ENCODE measurements around the gene FEV.

The FEV gene

DNA sequence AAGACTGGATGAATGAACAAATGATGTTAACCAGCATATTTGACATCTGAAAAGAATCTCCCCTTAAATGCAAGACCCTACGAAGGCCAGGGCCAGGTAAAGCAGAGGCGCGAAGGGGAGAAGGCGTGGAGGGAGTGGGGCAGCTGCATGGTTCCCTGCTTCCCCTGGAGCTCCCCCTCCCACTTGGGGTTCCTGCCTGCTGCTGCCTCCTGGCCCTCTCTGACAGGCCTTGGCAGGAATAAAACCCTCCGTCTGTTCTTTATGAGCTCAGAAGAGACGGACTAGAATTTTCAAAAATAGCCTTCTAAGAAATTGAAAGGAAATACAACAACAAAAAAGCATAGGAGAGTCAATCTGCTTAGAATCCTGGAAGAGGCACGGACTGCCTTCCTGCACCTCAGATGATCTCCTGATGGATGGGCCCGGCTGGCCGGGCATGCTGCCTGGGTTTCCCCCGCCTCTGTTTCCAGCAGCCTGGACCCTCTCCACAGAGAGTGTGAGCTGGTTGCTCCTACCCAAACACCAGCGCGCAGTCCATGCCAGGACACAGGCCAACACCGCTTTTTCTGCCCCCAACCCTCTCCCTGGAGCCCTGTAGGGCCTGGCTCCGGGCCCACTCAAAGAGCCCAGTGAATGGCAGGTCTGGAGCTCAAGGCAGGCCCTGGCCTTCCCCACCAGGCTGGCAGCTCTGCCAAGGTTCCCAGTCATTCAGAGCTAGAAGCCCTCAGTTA, 32.4 kb upstream of the FEV start:
- no peak for DNase-seq (ENCODE audit: low read depth, low spot score)

- DNase-seq (ENCODE audit: low read depth, low spot score), result no peak
These were observed 31.7 kb upstream of the FEV start for GRCh38 chr2:219016721-219017120.

DNA sequence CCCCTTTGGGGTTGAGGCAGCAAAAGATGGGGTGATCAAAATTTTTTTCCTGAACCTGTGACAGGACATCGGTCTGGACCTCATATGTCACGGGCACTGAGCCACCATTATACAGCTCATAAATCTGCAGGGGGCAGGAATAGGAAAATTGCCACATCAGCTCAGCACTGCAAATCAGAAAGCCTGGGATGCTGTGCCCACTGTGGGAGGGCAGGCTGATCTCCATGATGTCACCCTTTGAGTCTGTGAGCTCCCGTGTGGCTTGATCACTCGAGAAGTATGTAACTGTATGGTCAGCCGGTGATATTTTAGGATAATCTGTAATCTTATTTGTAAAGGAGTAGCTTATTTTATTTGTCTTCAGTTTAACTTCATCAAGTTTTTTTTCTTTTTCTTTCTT, 25.9 kb upstream of the FEV start:
- no peak for DNase-seq (ENCODE audit: low read depth, low spot score)

GRCh38 chr2:219010162-219010756, 25.3 kb upstream of the FEV start:
- peak; percentile 49 for DNase-seq (ENCODE audit: low read depth, low spot score)

DNA sequence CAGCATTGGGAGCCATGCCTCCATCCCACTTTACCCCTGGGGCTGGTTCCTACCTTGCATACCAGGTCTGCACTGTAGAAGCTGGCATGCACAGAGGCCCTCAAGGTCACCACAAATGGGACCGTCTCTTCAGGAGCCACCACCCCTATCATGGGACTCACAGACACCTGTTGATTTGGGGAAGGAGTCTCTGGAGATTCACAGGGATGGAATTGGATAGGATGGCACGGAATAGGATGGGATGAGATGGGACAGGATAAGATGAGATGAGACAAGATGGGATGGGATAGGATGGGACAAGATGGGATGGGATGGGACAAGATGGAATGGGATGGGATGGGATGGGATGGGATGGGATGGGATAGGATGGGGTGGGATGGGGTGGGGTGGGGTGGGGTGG, 24.3 kb upstream of the FEV start:
- no peak for DNase-seq (ENCODE audit: low read depth, low spot score)

- no peak for DNase-seq (ENCODE audit: low read depth, low spot score)
These were observed 19.0 kb upstream of the FEV start for GRCh38 chr2:219003979-219004378.

GRCh38 chr2:219003267-219003634, 18.3 kb upstream of the FEV start:
- no peak for DNase-seq (ENCODE audit: low read depth, low spot score)

GRCh38 chr2:219002395-219003266, 17.6 kb upstream of the FEV start:
- DNase-seq (ENCODE audit: low read depth, low spot score), result peak; percentile 90

DNA sequence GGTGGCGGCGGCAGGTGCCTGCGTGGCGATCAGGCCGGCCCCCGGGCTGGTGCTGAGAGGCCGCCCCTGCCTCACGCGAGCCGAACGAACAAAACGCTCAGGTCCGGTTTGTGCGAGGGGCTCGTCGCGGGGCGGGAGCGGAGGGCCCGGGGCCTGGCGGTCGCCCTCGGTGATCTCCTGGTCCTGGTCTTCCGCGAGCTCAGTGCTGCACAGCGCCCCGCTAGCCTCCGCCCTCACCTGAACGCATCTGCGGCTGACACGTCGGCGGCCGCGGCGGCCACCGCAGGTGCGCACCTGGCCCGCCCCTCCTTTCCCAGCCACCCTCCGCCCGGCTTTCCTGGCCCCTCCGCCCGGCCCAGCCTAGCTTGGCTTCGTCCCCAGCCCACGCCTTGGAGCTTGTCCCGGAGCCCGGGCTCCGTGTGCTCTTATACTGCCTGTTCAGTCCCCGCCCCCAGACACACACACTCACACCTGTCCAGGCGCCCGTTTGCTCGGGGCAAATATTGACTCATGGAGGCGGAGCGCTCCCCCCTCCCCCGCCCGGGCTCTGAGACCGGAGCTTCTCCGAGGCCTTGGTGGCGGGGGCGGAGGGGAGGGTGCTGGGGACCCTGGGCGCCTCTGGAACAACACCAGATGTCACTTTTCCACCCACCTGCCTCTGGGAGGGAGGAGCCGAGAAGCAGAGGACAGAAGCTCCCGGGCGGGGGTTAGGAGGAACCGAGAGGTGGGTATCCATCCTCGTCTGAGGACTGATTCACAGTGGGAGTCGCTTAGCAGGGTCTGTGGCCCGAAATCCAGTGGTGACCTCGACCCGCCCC, 16.8 kb upstream of the FEV start:
- DNase-seq (ENCODE audit: low read depth, low spot score), result peak; percentile 63

DNA sequence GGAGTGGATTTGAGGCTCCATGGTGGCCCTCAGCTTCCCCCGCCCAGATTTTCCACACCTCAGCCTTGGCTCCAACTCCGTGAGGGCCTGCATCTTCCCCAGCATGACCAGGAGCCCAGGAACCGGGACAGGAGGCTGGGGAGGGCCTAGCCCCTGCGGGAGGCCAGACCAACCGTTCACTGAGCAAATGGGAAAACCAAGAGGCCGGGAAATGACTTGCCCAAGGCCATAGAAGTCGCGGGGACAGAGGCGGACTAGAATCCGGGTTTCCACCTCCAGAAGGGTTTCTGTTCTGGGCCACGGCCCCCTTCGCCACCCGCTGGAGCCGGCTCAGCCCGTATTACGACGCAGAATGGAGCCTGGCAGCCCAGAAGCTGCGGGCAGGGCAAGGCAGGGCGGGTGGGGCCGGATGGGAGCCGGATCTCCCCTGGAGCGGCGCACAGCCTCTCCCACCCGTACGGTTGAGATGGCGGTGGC, 16.2 kb upstream of the FEV start:
- no peak for DNase-seq (ENCODE audit: low read depth, low spot score)

GRCh38 chr2:219000569-219000960, 15.6 kb upstream of the FEV start:
- peak; percentile 48 for DNase-seq (ENCODE audit: low read depth, low spot score)

DNA sequence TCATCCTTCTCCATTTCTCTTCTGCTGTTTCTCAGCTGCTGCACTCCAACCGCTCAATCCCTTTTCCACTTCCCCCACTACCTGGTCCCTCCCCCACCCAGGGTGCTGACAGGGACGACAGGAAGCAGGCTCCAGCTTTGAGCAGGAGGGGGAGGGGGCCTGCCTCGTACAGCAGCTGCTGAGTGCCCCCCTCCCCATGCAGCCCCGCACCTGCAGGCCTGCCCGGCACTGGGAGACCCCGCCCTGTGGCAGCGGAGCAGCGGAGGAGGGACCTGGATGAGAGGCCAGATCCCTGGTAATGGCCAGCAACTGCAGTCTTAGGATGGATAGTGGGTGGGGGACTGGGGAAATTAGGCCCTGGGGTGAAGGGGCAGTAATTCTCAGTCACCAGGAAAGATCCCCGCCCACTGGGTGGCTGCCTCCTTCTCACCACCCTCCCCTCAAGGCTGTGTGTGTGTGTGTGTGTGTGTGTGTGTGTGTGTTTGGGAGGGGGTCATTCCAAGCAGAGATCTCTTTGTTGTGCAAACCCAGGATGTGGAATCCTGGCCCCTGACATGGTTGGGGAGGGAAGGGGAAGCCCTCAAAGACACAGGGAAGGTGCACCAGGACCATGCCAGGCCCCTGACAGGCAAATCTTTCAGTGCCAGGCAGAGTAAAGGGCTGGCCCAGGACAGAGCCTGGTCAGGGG, 15.0 kb upstream of the FEV start:
- peak; percentile 87 for DNase-seq (ENCODE audit: low read depth, low spot score)

- DNase-seq (ENCODE audit: low read depth, low spot score), result peak; percentile 58
These were observed 14.3 kb upstream of the FEV start for GRCh38 chr2:218999021-218999880.

- DNase-seq (ENCODE audit: low read depth, low spot score), result peak; percentile 26
These were observed 13.5 kb upstream of the FEV start for GRCh38 chr2:218998414-218999002.

- no peak for DNase-seq (ENCODE audit: low read depth, low spot score)
These were observed 12.7 kb upstream of the FEV start for GRCh38 chr2:218997731-218998130.

- DNase-seq (ENCODE audit: low read depth, low spot score), result no peak
These were observed 12.0 kb upstream of the FEV start for GRCh38 chr2:218996937-218997336.

DNA sequence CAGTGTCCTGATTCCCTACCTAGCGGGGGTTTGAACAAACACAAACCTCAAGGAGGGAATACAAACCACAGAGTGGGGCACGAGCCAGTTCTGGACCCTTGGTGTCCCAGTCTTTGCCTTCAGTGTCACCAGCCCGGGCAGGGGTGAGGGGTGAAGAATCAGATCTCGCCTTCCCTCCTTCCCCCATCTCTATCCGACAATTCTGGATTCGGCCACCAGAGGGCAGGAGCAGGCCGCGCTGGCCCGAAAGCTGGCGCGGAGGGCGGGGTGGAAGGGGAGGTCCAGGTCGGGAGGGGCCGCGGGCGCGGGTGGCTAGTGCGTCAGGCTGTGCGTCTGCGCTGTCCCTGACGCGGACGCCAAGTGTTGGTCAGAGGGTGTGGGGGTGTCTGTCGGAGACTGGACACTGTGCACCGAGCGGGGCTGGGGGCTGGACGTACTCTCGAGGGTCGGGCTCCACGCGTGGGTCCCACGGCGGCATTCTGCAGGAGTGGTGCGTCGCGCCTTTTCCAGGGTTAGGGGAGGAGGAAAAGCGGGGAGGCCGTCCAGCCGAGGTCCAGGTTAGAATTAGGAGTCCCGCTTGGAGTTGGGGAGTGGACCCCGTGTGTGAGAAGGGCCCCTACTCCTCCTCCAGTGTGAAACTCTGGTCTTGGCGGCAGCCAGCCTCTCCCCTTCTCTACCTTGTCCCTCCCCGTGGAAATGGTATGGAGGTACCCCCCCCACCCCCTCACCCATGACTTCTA, 11.2 kb upstream of the FEV start:
- peak; percentile 89 for DNase-seq (ENCODE audit: low read depth, low spot score)

DNA sequence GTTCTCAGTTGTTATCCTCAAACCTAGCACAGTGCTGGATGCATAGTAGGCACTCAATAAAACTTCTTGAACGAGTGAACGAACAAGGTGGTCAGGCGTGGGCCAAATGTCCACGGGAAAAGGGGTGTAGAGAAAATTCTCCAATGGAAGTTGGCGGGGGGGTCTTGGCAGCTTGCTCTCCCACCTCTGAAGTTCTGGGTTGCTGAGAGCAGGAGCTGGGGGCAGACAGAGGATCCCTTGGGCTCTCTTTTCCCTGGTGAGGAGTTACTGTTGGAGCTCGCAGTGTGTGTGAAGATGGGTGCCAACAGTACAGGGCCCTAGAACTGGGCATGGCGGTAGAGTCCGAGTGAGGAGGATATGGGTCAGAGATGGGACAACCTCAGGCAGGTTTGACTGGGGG, 10.6 kb upstream of the FEV start:
- no peak for DNase-seq (ENCODE audit: low read depth, low spot score)

All from ELF-1 (cell line).